A549 (cell line): ENCODE measurements around the gene RILPL1. TPM values are rescaled to one million over a fixed set of nuclear protein-coding genes. Genes with fewer than 3 reads are reported as not detected.

ENCODE experiments used
- ATAC-seq, 2 experiments: fragments of 200-7000 bp in 1 of 2; fragments of >200 bp in 1 of 2; cut with Nextera tagmentation in 1 of 2; cut with Tn5 transposase in 1 of 2; 3 replicates each; pipeline versions ENCODE4 v1.8.0 to v1.9.1; 2018 to 2020; ENCODE audit warnings: mild to moderate bottlenecking in 1 of 2, moderate library complexity in 1 of 2
- CTCF ChIA-PET: fragments of 300-600 bp; sonication (Branson Sonifier 250); formaldehyde crosslinking; extraction: SDS; loops from one replicate; lab custom pipeline; 2021; ENCODE audit warnings: antibody characterized with exemption, inconsistent platforms; lab: Yijun Ruan, JAX
- POLR2A ChIA-PET: fragments of 350-600 bp; formaldehyde crosslinking; extraction: SDS; loops from one replicate; lab custom pipeline; 2021; ENCODE audit warnings: antibody characterized with exemption, inconsistent platforms; lab: Yijun Ruan, JAX
- DNase-seq, 2 experiments: peaks; one replicate each; pipeline versions ENCODE4 v3.0.0 to v3.0.0-alpha.2; 2011 to 2016; ENCODE audit warnings: low read depth in 1 of 2, low spot score in 1 of 2
- FAIRE-seq: peaks from 2 replicates; lab custom pipeline; 2011; peaks lifted over from hg19 to GRCh38; lab: Jason Lieb, UNC
- H3K27ac ChIP-seq, 2 experiments: fragments of >200 bp; sonication (Bioruptor Twin); formaldehyde crosslinking; 3 replicates each; pipeline ENCODE4 v1.5.1; 2016 to 2017
- H3K4me1 ChIP-seq: fragments of >200 bp; sonication (Bioruptor Twin); formaldehyde crosslinking; 3 replicates; pipeline ENCODE4 v1.6.1; 2016
- H3K4me2 ChIP-seq: fragments of >200 bp; sonication (Bioruptor Twin); formaldehyde crosslinking; 3 replicates; pipeline ENCODE4 v1.6.1; 2016
- H3K4me3 ChIP-seq: fragments of >200 bp; sonication (Bioruptor Twin); formaldehyde crosslinking; 3 replicates; pipeline ENCODE4 v1.5.1; 2016
- H3K9me3 ChIP-seq: fragments of >200 bp; sonication (Bioruptor Twin); formaldehyde crosslinking; 3 replicates; pipeline ENCODE4 v1.6.1; 2016
- CBX8 ChIP-seq: fragments of 200-600 bp; sonication (generic); IDR thresholded peaks from 2 replicates; pipeline ENCODE4 v1.6.1; 2016
- CEBPB ChIP-seq, 2 experiments: fragments of >200 bp in 1 of 2; sonication (Bioruptor Twin) in 1 of 2; formaldehyde crosslinking in 1 of 2; IDR thresholded peaks; 2 replicates each; pipeline ENCODE4 v1.6.1; 2012 to 2016
- CHD2 ChIP-seq: fragments of 150-350 bp; IDR thresholded peaks from 2 replicates; pipeline ENCODE4 v1.6.1; 2014; ENCODE audit warnings: low read length; ENCODE audit not compliant: partially characterized antibody
- CTCF ChIP-seq: fragments of >200 bp; sonication (Bioruptor Twin); formaldehyde crosslinking; IDR thresholded peaks from 3 replicates; pipeline ENCODE4 v1.5.1; 2016
- EHMT2 ChIP-seq: fragments of 200-600 bp; sonication (generic); IDR thresholded peaks from 2 replicates; pipeline ENCODE4 v1.6.1; 2016; ENCODE audit warnings: antibody characterized with exemption, low read depth, mild to moderate bottlenecking, moderate library complexity
- FOSB ChIP-seq: fragments of 250-450 bp; sonication (Bioruptor Pico); IDR thresholded peaks from 2 replicates; pipeline ENCODE4 v1.5.0; 2020; ENCODE audit warnings: mild to moderate bottlenecking, moderate library complexity
- FOSL2 ChIP-seq, 2 experiments: fragments of 450-650 bp in 1 of 2; fragments of >200 bp in 1 of 2; sonication (Bioruptor Twin) in 1 of 2; formaldehyde crosslinking; IDR thresholded peaks; 2 replicates each; pipeline versions ENCODE4 v1.5.0 to v1.6.1; 2016 to 2020; ENCODE audit warnings: mild to moderate bottlenecking in 1 of 2, moderate library complexity in 1 of 2
- GATA3 ChIP-seq: IDR thresholded peaks from 2 replicates; pipeline ENCODE4 v1.6.1; 2012; ENCODE audit warnings: borderline replicate concordance
- HES2 ChIP-seq: fragments of >200 bp; sonication (Bioruptor Twin); formaldehyde crosslinking; IDR thresholded peaks from 2 replicates; pipeline ENCODE4 v1.6.1; 2016
- HEYL ChIP-seq: fragments of 250-450 bp; sonication (Bioruptor Pico); IDR thresholded peaks from 2 replicates; pipeline ENCODE4 v1.8.0; 2021; ENCODE audit warnings: mild to moderate bottlenecking, moderate library complexity
- HOXA7 ChIP-seq: fragments of 250-450 bp; sonication (Bioruptor Pico); IDR thresholded peaks from 2 replicates; pipeline ENCODE4 v1.5.0; 2020; ENCODE audit warnings: mild to moderate bottlenecking, moderate library complexity
- HOXB13 ChIP-seq: fragments of 250-450 bp; sonication (Bioruptor Pico); IDR thresholded peaks from 2 replicates; pipeline ENCODE4 v1.5.0; 2020; ENCODE audit warnings: low read depth, mild to moderate bottlenecking, moderate library complexity
- HOXB5 ChIP-seq: fragments of 250-450 bp; sonication (Bioruptor Pico); IDR thresholded peaks from 2 replicates; pipeline ENCODE4 v1.5.0; 2020; ENCODE audit warnings: mild to moderate bottlenecking, moderate library complexity
- KDM1A ChIP-seq: fragments of 200-600 bp; sonication (generic); IDR thresholded peaks from 2 replicates; pipeline ENCODE4 v1.6.1; 2016; ENCODE audit warnings: low read depth, mild to moderate bottlenecking
- POLR2A ChIP-seq: IDR thresholded peaks from 2 replicates; pipeline ENCODE4 v1.6.1; 2012; ENCODE audit warnings: mild to moderate bottlenecking, low read length
- ZFP36 ChIP-seq: fragments of 450-650 bp; IDR thresholded peaks from 2 replicates; pipeline ENCODE4 v1.6.1; 2014; ENCODE audit warnings: borderline replicate concordance; ENCODE audit not compliant: partially characterized antibody
- WGBS: methylation state at CpG from one replicate; pipeline ENCODE4 v1.1.6; 2017; ENCODE audit errors: missing lambda C conversion rate; 5-methylcytosine and 5-hydroxymethylcytosine counted together
- polyA plus RNA-seq, 4 experiments: library from polyadenylated mRNA; depleted of rRNA in 3 of 4; stranded (reverse); fragments of >200 nt; fragmentation: RNase III in 1 of 4; extraction: RNeasy Plus Mini Kit Qiagen cat#74134 plus additional on column Dnase treatment in 1 of 4; gene quantifications; 2 replicates in 3 of 4; 3 replicates in 1 of 4; pipeline ENCODE4 v1.2.3, GENCODE V29; 2011 to 2017
- TF ChIP-seq, protein P1 (sequence below): fragments of 250-450 bp; sonication (Bioruptor Pico); IDR thresholded peaks from 2 replicates; pipeline ENCODE4 v1.5.0; 2020; ENCODE audit warnings: low read depth, mild to moderate bottlenecking, moderate library complexity

Gene RILPL1
- polyA plus RNA-seq, 2 of the 4 experiments (the other 2 are of a cell fraction) = 8.0 to 14.2 TPM

- TF ChIP-seq CBX8 (no peak), EHMT2 (no peak), HES2 (no peak), HOXA7 (CRISPR knock-in tag) (no peak), CHD2 (no peak), POLR2A (no peak)
Measured at GRCh38 chr12:123446333-123446713, 87.2 kb downstream of the RILPL1 start (continued).

DNA sequence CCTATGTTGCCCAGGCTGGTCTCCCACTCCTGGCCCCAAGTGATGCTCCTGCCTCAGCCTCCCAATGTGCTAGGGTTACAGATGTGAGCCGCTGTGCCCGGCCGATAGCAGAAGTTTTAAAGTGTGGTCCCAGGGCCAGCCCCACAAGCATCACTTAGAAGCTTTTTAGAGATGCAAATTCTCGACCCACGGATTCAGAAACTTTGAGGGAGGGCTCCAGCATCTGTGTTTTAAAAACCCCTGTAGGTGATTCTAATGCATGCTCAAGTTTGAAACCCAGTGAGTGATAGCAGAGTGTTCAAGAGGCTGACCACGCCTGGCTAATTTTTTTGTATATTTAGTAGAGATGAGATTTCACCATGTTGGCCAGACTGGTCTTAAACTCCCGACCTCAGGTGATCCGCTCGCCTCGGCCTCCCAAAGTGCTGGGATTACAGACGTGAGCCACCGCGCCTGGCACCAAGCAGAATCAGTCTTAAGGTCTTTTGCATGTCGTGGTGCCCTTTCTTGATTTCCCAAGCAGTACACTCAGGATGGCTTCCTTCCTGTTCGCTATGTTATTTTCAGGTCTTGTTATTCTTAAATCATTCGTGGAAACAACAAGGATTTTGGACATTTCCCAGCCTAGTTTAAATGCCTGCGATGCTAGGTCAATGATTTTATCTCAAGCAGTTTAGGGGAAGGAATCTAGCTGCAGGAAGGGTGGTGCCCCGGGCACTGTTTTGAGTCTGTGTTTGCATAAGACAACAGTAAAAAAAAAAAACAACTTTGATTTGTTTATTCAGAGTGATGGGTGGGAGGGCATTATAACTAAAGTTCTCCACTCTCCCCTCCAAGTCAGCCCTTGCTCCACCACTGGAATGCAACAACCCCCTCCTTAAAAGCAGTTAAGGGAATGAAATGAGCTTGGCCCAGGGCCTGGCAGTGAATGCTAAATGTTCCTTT, 87.9 kb downstream of the RILPL1 start:
- Histone ChIP-seq H3K27ac (peak overlapping the region; percentile 16 to 38; a peak in 5 of 6 replicates), H3K4me2 (peak overlapping the region; percentile 54), H3K4me1 (peaks cover 23% of the 10 kb centered on the region; the same call in 2 of the 3 replicates), H3K9me3 (no peaks in the 10 kb centered on the region), H3K4me3 (no peak overlapping the region)
- ATAC-seq = peak in 1 of 2 experiments; percentile 68; a peak in 3 of 6 replicates
- WGBS = 54% methylated on average over 18 of the region's 18 CpGs
- CTCF ChIA-PET = interaction anchor here (1.0 to 1.8 kb wide), 3 partner anchors 10 to 136 kb away, joined by 3 to 5 read pairs (median 3); partner anchors contain the start of gene RILPL2
- DNase-seq = peak in 1 of 2 experiments; percentile 56
- FAIRE-seq = no peak
- TF ChIP-seq GATA3 = peak; percentile 12; the same call in 1 of the 2 replicates
- TF ChIP-seq ZFP36 = no peak
- TF ChIP-seq HEYL (CRISPR knock-in tag) = no peak
- TF ChIP-seq FOSB (CRISPR knock-in tag) = no peak
- no peak for TF ChIP-seq HOXB13
- TF ChIP-seq KDM1A = no peak
- TF ChIP-seq, protein P1, sequence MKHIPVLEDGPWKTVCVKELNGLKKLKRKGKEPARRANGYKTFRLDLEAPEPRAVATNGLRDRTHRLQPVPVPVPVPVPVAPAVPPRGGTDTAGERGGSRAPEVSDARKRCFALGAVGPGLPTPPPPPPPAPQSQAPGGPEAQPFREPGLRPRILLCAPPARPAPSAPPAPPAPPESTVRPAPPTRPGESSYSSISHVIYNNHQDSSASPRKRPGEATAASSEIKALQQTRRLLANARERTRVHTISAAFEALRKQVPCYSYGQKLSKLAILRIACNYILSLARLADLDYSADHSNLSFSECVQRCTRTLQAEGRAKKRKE (CRISPR knock-in tag) = no peak
- no peak for TF ChIP-seq HOXA7 (CRISPR knock-in tag)
- POLR2A ChIA-PET = no interaction called here

- WGBS = 77% methylated on average over 8 of the region's 8 CpGs
- Histone ChIP-seq H3K4me3 (no peak overlapping the region), H3K4me2 (no peak overlapping the region), H3K27ac (no peak overlapping the region), H3K9me3 (no peaks in the 10 kb centered on the region), H3K4me1 (peaks cover 23% of the 10 kb centered on the region; the same call in 2 of the 3 replicates)
- ChIA-PET CTCF (interaction anchor here (1.8 kb wide), 1 partner anchor 9 kb away, joined by 5 read pairs; the partner anchor contains the start of gene RILPL2), POLR2A (no interaction called here)
- TF ChIP-seq HEYL (CRISPR knock-in tag) = no peak
- no peak for TF ChIP-seq HOXB5 (CRISPR knock-in tag)
- peak in 1 of 2 experiments; percentile 21; a peak in 2 of 4 replicates for TF ChIP-seq CEBPB (IDR thresholded peaks at IDR 0.05)
- TF ChIP-seq, protein P1 (CRISPR knock-in tag) = no peak
- TF ChIP-seq FOSL2 (IDR thresholded peaks at IDR 0.05) = no peak
- TF ChIP-seq FOSL2 (CRISPR knock-in tag; IDR thresholded peaks at IDR 0.05) = peak; percentile 54
- TF ChIP-seq CTCF = no peak
- FAIRE-seq (no peak), ATAC-seq (peak; percentile 17 to 66; a peak in 3 of 6 replicates), DNase-seq (peak in 1 of 2 experiments; percentile 50)
Measured at GRCh38 chr12:123444092-123445026, 89.2 kb downstream of the RILPL1 start.
